Stimulated activated CD8-positive, alpha-beta memory T cell treated with anti-CD3 and anti-CD28 coated beads, Interleukin-7, amount 100 ng/mL, for 48 hours (primary cell): Measurements from ENCODE around the gene SAMD8.
"Not testable (repeated sequence)": the region's sequence is repeated elsewhere in the genome, so short reads cannot be mapped to it uniquely, and the experiment has no call there.

Experiments used
- DNase-seq, 2 donors: peaks; one replicate each; pipeline ENCODE4 v3.0.0-alpha.2; 2020; ENCODE audit warnings: low read depth in 1 of 2; ENCODE audit errors: extremely low read depth in 1 of 2

Gene SAMD8

DNA sequence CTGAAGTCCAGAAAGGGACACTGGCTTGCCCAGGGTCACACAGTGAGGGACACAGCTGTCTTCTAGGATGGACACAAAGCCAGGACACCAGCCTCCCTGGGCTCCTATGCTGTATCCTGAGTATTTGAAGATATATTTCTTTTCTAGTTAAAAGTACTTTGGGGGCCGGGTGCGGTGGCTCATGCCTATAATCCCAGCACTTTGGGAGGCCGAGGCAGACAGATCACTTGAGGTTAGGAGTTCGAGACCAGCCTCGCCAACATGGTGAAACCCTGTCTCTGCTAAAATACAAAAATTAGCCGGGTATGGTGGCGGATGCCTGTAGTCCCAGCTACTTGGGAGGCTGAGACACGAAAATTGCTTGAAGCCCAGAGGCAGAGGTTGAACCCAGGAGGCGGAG lies 4.6 kb upstream of the SAMD8 start:
- DNase-seq = not testable (repeated sequence)

DNA sequence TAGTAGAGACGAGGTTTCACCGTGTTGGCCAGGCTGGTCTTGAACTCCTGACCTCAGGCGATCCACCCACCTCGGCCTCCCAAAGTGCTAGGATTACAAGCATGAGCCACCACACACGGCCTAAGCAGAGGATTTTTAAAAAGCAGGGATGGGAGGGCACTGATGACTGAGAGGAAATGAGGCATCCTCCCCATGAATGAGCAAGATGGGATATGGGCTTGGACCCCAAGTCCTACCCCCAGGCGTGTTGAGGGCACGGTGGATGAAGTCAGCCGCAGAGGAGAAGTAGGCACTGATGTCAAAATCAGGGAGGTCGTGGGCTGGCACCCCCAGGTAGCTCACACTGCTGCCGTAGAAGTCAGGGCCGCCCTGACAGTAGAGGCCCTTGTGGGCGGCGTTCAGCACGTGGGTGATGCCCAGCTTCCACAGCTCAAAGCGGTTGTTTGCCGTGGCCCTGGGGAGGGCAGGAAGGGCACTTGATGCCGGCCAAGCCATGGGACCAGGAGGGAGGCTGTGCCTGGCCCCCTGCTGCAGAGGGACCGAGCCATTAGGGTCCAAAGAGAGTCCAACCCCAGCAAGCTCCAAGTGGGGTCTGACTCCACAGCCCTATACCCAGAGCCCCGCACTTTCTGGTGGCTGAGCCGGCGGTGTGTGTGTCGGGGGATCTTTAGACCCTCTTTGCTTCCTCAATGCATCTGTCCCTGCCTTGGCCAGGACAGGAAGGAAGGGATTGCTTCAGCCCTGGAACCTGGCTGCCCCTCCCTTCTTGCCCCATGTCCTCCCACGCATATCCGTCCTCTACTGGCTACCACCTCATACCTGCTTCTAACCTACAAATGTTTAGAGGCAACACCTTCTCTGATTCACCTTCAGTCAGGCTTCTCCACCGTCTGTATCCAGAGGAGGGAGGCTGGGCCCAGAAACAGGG lies 3.4 kb upstream of the SAMD8 start:
- no peak for DNase-seq

DNA sequence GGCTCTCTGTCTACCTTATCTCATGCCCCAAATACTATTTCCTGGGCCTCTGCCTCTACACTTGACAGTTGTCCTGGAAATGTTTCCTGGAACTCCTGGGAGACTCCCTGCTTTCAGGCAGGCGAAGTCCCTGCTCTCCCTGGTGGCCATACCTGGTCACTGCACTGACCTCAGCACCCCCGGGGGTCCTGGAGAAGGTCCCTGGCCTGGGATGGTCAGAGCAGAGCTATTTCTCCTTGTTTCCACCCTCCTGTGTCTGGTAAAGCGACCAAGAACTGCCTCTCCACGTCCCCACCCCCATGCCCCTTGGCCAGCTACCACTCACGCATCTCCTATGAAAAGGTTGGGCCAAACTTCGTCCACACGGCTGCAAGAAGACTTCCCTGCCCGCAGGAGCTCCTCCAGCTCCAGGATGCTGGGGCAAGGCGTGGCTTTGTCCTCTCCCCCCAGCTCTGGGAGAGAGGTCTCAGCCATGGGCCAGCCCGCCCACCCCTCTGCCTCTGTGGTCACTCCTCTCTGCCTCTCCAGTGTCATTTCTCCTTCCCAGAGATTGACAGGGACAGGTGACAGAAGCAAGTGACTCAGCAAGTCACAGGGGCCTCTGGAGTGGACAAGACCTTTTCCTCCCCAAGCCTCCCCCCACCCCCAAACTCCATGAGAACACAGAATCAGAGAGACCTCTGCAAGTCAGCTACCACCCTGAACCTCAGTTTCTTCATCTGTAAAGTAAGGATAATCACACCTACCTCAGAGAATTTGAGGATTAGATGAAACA lies 2.6 kb upstream of the SAMD8 start:
- DNase-seq = no peak

DNA sequence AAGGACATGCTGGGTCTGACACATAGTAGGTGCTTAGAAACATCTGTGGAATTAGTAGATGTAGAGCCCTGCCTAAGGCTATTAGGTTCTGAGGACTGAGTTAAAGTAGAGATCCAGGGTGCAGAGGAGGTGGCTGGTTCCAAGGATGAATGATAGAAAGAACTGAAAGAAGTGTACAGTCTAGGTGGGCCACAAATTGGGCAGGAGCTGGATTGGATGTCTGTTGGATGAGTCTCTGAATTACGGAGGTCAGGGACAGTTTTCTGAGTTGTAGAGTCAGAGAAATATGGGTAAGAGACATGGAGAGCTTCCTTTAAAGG lies 2.0 kb upstream of the SAMD8 start:
- no peak for DNase-seq

DNA sequence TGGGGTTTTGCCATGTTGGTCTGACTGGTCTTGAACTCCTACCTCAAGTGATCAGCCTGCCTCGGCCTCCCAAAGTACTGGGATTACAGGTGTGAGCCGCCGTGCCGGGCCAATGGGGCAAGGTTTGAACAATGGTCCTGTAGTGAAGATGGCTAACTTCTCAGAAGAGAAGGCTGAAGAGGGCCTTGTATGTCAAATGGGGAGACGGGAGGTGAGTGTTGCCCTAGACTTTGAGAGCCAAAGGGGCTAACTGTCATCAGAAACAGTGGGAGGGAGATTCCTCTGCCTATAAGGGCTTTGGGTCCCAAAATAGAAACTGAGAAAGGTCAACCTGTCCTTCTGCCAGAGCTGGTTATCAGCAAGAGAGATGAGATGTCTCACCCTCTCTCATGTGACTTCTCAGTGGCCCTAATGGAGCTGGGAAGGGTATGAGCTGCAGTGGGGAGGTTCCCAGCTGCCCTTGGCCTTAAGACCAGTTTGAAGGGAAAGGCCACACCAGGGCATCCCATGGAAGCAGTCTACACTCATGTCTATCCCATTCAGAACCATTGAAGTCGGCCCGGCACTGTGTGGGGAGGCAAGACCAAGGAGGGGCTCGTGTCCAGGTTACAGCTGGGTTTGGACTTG lies 1.3 kb upstream of the SAMD8 start:
- DNase-seq = no peak

- DNase-seq = peak in 1 of 2 donors; percentile 22
Observed at GRCh38 chr10:75111907-75112679, 637 bp downstream of the SAMD8 start.

- DNase-seq = no peak
Observed at GRCh38 chr10:75115137-75115536, 3.7 kb downstream of the SAMD8 start.

DNA sequence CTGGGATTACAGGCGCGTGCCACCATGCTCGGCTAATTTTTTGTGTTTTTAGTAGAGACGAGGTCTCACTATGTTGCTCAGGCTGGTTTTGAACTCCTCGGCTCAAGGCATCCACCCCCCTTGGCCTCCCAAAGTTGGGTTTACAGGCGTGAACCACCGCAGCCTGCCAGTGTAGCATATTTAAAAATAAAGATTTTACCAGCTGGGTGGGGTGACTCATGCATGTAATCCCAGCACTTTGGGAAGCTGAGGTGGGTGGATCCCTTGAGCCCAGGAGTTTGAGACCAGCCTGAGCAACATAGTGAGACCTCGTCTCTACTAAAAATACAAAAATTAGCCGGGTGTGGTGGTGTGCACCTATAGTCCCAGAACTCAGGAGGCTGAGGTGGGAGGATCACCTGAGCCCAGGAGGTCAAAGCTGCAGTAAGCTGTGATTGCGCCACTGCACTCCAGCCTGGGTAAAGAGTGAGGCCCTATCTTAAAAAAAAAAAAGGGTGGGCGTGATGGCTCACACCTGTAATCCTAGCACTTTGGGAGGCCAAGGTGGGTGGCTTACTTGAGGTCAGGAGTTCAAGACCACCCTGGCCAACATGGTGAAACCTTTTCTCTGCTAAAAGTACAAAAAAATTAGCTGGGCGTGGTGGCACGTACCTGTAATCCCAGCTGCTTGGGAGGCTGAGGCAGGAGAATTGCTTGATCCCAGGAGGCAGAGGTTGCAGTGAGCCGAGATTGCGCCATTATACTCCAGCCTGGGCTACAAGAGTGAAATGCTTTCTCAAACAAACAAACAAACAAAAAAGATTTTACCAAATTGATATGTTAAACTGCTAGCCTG lies 5.7 kb downstream of the SAMD8 start:
- DNase-seq = not testable (repeated sequence)

- no peak for DNase-seq
Observed at GRCh38 chr10:75117995-75118394, 6.5 kb downstream of the SAMD8 start.

- not testable (repeated sequence) for DNase-seq
Observed at GRCh38 chr10:75119444-75120066, 8.1 kb downstream of the SAMD8 start.

GRCh38 chr10:75121322-75121721 lies 9.9 kb downstream of the SAMD8 start:
- no peak for DNase-seq

- no peak for DNase-seq
Observed at GRCh38 chr10:75122505-75122904, 11.0 kb downstream of the SAMD8 start.

GRCh38 chr10:75123088-75123682 lies 11.7 kb downstream of the SAMD8 start:
- no peak for DNase-seq

GRCh38 chr10:75126277-75126676 lies 14.8 kb downstream of the SAMD8 start:
- DNase-seq = no peak

DNA sequence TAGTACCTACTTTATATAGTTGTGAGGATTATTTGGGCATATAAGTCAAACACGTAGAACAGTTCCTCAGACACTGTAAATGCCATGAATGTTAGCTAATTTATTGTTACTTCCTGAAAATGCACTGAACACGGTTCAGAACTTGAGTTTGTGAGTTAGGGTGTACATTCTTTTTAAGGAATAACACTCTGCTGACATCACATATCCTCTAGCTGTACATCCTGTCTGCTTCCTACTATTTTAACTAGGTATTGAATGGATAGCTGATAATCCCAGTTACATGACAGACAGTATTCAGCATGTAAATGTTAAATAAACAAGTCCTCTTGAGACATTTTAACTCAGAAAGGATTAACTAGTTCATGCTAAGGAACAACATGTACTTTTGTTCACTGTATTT lies 16.0 kb downstream of the SAMD8 start:
- DNase-seq = no peak

GRCh38 chr10:75128985-75129384 lies 17.5 kb downstream of the SAMD8 start:
- not testable (repeated sequence) for DNase-seq

DNA sequence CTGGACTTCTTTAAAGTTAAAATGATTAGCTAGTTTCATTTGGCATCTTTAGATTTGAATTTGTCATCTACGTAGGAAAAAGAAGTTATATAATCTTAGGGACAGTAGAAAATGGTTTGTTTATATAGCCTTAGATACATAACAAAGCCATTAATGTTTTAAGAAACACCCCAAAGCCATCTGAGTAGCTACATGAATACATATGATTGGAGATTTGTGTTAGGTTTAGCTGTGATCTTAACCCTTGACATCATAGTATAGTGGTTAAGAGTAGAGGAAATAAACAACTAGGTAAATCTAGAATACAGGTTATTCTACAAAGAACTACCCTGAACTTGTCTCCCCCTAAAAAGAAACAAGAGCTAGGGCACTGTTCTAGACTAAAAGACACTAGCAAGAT lies 18.1 kb downstream of the SAMD8 start:
- no peak for DNase-seq

DNA sequence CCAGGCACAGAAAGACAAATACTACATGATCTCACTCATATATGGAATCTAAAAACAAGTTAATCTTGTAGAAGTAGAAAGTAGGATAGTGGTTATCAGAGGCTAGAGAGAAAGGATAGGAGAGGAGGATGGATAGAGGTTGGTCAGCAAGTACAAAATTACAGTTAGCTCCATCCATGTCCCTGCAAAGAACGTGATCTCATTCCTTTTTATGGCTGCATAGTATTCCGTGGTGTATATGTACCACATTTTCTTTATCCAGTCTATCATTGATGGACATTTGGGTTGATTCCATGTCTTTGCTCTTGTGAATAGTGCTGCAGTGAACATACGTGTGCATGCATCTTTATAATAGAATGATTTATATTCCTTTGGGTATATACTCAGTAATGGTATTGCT lies 22.2 kb downstream of the SAMD8 start:
- not testable (repeated sequence) for DNase-seq

GRCh38 chr10:75136346-75136745 lies 24.9 kb downstream of the SAMD8 start:
- no peak for DNase-seq
